Measurements from ENCODE around the gene TSPAN9.

- TF ChIP-seq POLR2A (IDR thresholded peaks at IDR 0.05): no peak
- TF ChIP-seq, protein P1, sequence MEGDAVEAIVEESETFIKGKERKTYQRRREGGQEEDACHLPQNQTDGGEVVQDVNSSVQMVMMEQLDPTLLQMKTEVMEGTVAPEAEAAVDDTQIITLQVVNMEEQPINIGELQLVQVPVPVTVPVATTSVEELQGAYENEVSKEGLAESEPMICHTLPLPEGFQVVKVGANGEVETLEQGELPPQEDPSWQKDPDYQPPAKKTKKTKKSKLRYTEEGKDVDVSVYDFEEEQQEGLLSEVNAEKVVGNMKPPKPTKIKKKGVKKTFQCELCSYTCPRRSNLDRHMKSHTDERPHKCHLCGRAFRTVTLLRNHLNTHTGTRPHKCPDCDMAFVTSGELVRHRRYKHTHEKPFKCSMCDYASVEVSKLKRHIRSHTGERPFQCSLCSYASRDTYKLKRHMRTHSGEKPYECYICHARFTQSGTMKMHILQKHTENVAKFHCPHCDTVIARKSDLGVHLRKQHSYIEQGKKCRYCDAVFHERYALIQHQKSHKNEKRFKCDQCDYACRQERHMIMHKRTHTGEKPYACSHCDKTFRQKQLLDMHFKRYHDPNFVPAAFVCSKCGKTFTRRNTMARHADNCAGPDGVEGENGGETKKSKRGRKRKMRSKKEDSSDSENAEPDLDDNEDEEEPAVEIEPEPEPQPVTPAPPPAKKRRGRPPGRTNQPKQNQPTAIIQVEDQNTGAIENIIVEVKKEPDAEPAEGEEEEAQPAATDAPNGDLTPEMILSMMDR (IDR thresholded peaks at IDR 0.05): no peak
Measured at GRCh38 chr12:3265406-3265805, 188.2 kb downstream of the TSPAN9 start.
